K562 (cell line): ENCODE data around the gene COX4I2. TPM values are rescaled to one million over a fixed set of nuclear protein-coding genes. Genes with fewer than 3 reads are reported as not detected.
A peak's percentile ranks its signal among the peaks of the same experiment; 100 is the strongest.

Experiments used
- BMI1 ChIP-seq: fragments of 150-350 bp; IDR thresholded peaks from 2 replicates; pipeline ENCODE4 v1.6.1; 2014; ENCODE audit warnings: low read length
- BRF1 ChIP-seq: IDR thresholded peaks from 3 replicates; pipeline ENCODE4 v1.6.1; 2011; ENCODE audit warnings: borderline replicate concordance, mild to moderate bottlenecking; ENCODE audit not compliant: insufficient read length; ENCODE audit errors: extremely low read depth
- CSDE1 ChIP-seq, 2 experiments: fragments of 450-650 bp; IDR thresholded peaks; 2 replicates each; pipeline ENCODE4 v1.6.1; 2016; ENCODE audit warnings: mild to moderate bottlenecking in 1 of 2
- CXXC5 ChIP-seq: fragments of 250-450 bp; sonication (Bioruptor Pico); IDR thresholded peaks from 2 replicates; pipeline ENCODE4 v1.8.0; 2022; ENCODE audit warnings: inconsistent platforms, mild to moderate bottlenecking, moderate library complexity
- E2F3 ChIP-seq: fragments of 250-450 bp; sonication (Bioruptor Pico); IDR thresholded peaks from 2 replicates; pipeline ENCODE4 v1.4.0; 2020; ENCODE audit warnings: mild to moderate bottlenecking
- ETV6 ChIP-seq, 3 experiments: fragments of 150-350 bp in 1 of 3; sonication (generic) in 1 of 3; formaldehyde crosslinking in 1 of 3; IDR thresholded peaks; 2 replicates each; pipeline versions ENCODE4 v1.6.1 to v1.8.0; 2014 to 2022; ENCODE audit warnings: borderline replicate concordance in 2 of 3, low read depth in 2 of 3, antibody characterized with exemption in 1 of 3, low read length in 1 of 3, mild to moderate bottlenecking in 1 of 3, missing genetic modification reagents in 1 of 3
- HMGN3 ChIP-seq: IDR thresholded peaks from 2 replicates; pipeline ENCODE4 v1.6.1; 2011; ENCODE audit warnings: borderline replicate concordance, low read depth, mild to moderate bottlenecking, mixed read lengths, low read length; ENCODE audit not compliant: insufficient read length; ENCODE audit errors: extremely low read depth
- NFIC ChIP-seq: fragments of 450-650 bp; IDR thresholded peaks from 2 replicates; pipeline ENCODE4 v1.6.1; 2017; ENCODE audit warnings: mild to moderate bottlenecking, inconsistent platforms
- TAF7 ChIP-seq: fragments of 450-650 bp; IDR thresholded peaks from 2 replicates; pipeline ENCODE4 v1.6.1; 2016; ENCODE audit warnings: missing genetic modification characterization, missing compliant biosample characterization
- ZZZ3 ChIP-seq: fragments of 450-650 bp; IDR thresholded peaks from 2 replicates; pipeline ENCODE4 v1.6.1; 2016; ENCODE audit warnings: antibody characterized with exemption, mild to moderate bottlenecking, moderate library complexity
- polyA plus RNA-seq, 8 experiments: library from polyadenylated mRNA; depleted of rRNA in 4 of 8; stranded (reverse) in 5 of 8; unstranded in 3 of 8; fragments of >200 nt; fragmentation: Nextera tagmentation in 2 of 8; fragmentation: Illumina TruSeq in 1 of 8; extraction: Ambion mirVana in 2 of 8; extraction: Trizol in 1 of 8; gene quantifications; 2 replicates each; pipeline versions ENCODE4 v1.2.1 to v1.2.3, GENCODE V29; 2011 to 2014; ENCODE audit warnings: inconsistent platforms in 1 of 8, missing spikeins in 1 of 8
- total RNA-seq, 7 experiments: library from RNA; depleted of rRNA in 6 of 7; stranded (reverse); fragments of >200 nt in 6 of 7; fragmentation: Illumina TruSeq in 2 of 7; extraction: Trizol in 2 of 7; gene quantifications; 2 replicates each; pipeline versions ENCODE4 v1.2.1 to v1.2.3, GENCODE V29; 2011 to 2021; ENCODE audit warnings: low replicate concordance in 1 of 7
- TF ChIP-seq, protein P1 (sequence below), 2 experiments: fragments of 450-650 bp; IDR thresholded peaks; 2 replicates each; pipeline ENCODE4 v1.6.1; 2016
- TF ChIP-seq, protein P2 (sequence below): fragments of 250-450 bp; sonication (Bioruptor Pico); IDR thresholded peaks from 2 replicates; pipeline ENCODE4 v1.5.0; 2021
- TF ChIP-seq, protein P3 (sequence below), 3 experiments: fragments of 200-800 bp in 1 of 3; fragments of 250-450 bp in 1 of 3; fragments of 450-650 bp in 1 of 3; sonication (Bioruptor Pico) in 1 of 3; sonication (Bioruptor generic) in 1 of 3; formaldehyde crosslinking in 1 of 3; IDR thresholded peaks; 2 replicates each; pipeline versions ENCODE4 v1.6.1 to v1.8.0; 2016 to 2022; ENCODE audit warnings: mild to moderate bottlenecking in 2 of 3, missing genetic modification characterization in 2 of 3, missing compliant biosample characterization in 1 of 3, moderate library complexity in 1 of 3
- TF ChIP-seq, protein P4 (sequence below): fragments of 450-650 bp; IDR thresholded peaks from 2 replicates; pipeline ENCODE4 v1.6.1; 2017; ENCODE audit warnings: antibody characterized with exemption, mild to moderate bottlenecking

The COX4I2 gene
- total and polyA plus RNA-seq, 9 of the 15 experiments (the other 6 are each of a cell fraction or from before 2014, with no cell fraction given) = not detected

DNA sequence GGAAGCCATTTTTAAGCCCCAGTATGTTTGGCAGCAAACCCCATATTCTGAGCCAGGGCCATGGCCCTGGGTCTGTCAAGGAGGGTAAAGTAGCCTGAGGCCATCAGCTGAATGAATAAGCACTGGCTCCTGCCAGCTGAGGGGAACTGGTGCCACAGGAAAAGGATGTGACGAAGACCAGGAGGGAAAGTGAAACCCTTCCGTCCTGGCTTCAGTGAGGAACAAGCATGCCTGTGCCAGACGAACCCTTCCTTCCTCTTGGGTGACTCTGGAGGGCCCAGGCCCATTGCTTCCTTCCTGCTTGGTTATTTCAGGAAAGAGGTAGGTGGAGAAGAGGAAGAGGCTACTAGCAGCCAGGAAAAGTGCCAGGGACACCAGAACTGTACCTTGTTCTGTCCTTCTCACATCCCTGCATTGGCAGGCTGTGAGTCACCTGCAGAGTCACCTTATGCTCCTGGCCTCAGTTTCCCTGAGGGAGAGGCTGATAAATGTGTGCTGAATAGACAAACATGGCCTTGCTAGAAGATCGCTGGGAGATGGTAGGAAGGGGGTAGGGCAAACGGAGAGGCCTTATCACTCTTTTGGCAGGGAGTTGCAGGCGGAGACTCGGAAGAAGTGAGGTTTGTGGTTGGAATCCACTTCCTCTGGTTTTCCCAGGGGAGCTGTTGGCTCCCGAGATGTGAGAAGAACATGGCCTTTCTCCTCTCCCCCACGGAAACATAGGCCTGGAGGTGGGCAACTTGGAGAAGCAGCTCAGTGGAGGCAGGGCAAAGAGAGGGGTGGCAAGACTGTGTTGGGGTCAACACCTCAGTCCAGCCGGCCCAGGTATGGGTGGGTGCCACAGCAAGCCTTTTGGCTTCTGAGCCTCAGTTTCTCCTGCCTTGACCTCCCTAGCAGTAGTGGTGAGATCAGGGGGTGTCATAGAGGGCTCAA lies 37.4 kb downstream of the COX4I2 start (continued):
- TF ChIP-seq, protein P1, sequence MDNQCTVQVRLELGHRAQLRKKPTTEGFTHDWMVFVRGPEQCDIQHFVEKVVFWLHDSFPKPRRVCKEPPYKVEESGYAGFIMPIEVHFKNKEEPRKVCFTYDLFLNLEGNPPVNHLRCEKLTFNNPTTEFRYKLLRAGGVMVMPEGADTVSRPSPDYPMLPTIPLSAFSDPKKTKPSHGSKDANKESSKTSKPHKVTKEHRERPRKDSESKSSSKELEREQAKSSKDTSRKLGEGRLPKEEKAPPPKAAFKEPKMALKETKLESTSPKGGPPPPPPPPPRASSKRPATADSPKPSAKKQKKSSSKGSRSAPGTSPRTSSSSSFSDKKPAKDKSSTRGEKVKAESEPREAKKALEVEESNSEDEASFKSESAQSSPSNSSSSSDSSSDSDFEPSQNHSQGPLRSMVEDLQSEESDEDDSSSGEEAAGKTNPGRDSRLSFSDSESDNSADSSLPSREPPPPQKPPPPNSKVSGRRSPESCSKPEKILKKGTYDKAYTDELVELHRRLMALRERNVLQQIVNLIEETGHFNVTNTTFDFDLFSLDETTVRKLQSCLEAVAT (IDR thresholded peaks at IDR 0.05) = peak; percentile 24 to 94; a peak in 3 of 4 replicates
- TF ChIP-seq ETV6 (IDR thresholded peaks at IDR 0.05; ENCODE audit: borderline replicate concordance in 1 of 2, low read depth in 2 of 2, low read length in 1 of 2) = peak; percentile 90 to 95
- TF ChIP-seq ETV6 (CRISPR knock-in tag; IDR thresholded peaks at IDR 0.05; ENCODE audit: borderline replicate concordance) = no peak
- peak; percentile 74 for TF ChIP-seq CXXC5 (CRISPR knock-in tag)
- TF ChIP-seq E2F3 = 0 out of 2 replicates have a peak, but pooled peaks have one; percentile 38
- peak; percentile 15 for TF ChIP-seq NFIC
- no peak for TF ChIP-seq CSDE1 (IDR thresholded peaks at IDR 0.05)
- TF ChIP-seq, protein P2, sequence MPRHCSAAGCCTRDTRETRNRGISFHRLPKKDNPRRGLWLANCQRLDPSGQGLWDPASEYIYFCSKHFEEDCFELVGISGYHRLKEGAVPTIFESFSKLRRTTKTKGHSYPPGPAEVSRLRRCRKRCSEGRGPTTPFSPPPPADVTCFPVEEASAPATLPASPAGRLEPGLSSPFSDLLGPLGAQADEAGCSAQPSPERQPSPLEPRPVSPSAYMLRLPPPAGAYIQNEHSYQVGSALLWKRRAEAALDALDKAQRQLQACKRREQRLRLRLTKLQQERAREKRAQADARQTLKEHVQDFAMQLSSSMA (CRISPR knock-in tag) = peak; percentile 21; the same call in 1 of the 2 replicates
- no peak for TF ChIP-seq BRF1
- TF ChIP-seq, protein P3, sequence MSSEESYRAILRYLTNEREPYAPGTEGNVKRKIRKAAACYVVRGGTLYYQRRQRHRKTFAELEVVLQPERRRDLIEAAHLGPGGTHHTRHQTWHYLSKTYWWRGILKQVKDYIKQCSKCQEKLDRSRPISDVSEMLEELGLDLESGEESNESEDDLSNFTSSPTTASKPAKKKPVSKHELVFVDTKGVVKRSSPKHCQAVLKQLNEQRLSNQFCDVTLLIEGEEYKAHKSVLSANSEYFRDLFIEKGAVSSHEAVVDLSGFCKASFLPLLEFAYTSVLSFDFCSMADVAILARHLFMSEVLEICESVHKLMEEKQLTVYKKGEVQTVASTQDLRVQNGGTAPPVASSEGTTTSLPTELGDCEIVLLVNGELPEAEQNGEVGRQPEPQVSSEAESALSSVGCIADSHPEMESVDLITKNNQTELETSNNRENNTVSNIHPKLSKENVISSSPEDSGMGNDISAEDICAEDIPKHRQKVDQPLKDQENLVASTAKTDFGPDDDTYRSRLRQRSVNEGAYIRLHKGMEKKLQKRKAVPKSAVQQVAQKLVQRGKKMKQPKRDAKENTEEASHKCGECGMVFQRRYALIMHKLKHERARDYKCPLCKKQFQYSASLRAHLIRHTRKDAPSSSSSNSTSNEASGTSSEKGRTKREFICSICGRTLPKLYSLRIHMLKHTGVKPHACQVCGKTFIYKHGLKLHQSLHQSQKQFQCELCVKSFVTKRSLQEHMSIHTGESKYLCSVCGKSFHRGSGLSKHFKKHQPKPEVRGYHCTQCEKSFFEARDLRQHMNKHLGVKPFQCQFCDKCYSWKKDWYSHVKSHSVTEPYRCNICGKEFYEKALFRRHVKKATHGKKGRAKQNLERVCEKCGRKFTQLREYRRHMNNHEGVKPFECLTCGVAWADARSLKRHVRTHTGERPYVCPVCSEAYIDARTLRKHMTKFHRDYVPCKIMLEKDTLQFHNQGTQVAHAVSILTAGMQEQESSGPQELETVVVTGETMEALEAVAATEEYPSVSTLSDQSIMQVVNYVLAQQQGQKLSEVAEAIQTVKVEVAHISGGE (CRISPR knock-in tag; IDR thresholded peaks at IDR 0.05) = peak in 2 of 3 experiments; percentile 78 to 94; a peak in 4 of 6 replicates
- TF ChIP-seq BMI1 = no peak
- TF ChIP-seq, protein P4, sequence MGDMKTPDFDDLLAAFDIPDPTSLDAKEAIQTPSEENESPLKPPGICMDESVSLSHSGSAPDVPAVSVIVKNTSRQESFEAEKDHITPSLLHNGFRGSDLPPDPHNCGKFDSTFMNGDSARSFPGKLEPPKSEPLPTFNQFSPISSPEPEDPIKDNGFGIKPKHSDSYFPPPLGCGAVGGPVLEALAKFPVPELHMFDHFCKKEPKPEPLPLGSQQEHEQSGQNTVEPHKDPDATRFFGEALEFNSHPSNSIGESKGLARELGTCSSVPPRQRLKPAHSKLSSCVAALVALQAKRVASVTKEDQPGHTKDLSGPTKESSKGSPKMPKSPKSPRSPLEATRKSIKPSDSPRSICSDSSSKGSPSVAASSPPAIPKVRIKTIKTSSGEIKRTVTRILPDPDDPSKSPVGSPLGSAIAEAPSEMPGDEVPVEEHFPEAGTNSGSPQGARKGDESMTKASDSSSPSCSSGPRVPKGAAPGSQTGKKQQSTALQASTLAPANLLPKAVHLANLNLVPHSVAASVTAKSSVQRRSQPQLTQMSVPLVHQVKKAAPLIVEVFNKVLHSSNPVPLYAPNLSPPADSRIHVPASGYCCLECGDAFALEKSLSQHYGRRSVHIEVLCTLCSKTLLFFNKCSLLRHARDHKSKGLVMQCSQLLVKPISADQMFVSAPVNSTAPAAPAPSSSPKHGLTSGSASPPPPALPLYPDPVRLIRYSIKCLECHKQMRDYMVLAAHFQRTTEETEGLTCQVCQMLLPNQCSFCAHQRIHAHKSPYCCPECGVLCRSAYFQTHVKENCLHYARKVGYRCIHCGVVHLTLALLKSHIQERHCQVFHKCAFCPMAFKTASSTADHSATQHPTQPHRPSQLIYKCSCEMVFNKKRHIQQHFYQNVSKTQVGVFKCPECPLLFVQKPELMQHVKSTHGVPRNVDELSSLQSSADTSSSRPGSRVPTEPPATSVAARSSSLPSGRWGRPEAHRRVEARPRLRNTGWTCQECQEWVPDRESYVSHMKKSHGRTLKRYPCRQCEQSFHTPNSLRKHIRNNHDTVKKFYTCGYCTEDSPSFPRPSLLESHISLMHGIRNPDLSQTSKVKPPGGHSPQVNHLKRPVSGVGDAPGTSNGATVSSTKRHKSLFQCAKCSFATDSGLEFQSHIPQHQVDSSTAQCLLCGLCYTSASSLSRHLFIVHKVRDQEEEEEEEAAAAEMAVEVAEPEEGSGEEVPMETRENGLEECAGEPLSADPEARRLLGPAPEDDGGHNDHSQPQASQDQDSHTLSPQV = peak; percentile 98
- TF ChIP-seq ZZZ3 = no peak
- TF ChIP-seq TAF7 (tag) = peak; percentile 31; the same call in 1 of the 2 replicates
- peak; percentile 95 for TF ChIP-seq HMGN3
